Measurements from ENCODE around the gene TCFL5.

- TF ChIP-seq CTCF (IDR thresholded peaks at IDR 0.05) = no peak
- no peak for TF ChIP-seq POLR2A (IDR thresholded peaks at IDR 0.05)
These were observed 25.1 kb upstream of the TCFL5 start for GRCh38 chr20:62886709-62887058.
